HG03039 (cell line): Measurements from ENCODE around the gene ATP1A1.

ENCODE experiments used
- ATAC-seq: cut with Tn5 transposase; IDR thresholded peaks from one replicate; pipeline ENCODE4 v1.9.1; 2021; ENCODE audit warnings: mild to moderate bottlenecking, moderate library complexity; ENCODE audit not compliant: unreplicated experiment

Gene ATP1A1

GRCh38 chr1:116370181-116370580, 2.9 kb upstream of the ATP1A1 start:
- no peak for ATAC-seq

GRCh38 chr1:116371752-116372151, 1.3 kb upstream of the ATP1A1 start:
- ATAC-seq, result no peak

GRCh38 chr1:116372191-116372590, 853 bp upstream of the ATP1A1 start:
- no peak for ATAC-seq

DNA sequence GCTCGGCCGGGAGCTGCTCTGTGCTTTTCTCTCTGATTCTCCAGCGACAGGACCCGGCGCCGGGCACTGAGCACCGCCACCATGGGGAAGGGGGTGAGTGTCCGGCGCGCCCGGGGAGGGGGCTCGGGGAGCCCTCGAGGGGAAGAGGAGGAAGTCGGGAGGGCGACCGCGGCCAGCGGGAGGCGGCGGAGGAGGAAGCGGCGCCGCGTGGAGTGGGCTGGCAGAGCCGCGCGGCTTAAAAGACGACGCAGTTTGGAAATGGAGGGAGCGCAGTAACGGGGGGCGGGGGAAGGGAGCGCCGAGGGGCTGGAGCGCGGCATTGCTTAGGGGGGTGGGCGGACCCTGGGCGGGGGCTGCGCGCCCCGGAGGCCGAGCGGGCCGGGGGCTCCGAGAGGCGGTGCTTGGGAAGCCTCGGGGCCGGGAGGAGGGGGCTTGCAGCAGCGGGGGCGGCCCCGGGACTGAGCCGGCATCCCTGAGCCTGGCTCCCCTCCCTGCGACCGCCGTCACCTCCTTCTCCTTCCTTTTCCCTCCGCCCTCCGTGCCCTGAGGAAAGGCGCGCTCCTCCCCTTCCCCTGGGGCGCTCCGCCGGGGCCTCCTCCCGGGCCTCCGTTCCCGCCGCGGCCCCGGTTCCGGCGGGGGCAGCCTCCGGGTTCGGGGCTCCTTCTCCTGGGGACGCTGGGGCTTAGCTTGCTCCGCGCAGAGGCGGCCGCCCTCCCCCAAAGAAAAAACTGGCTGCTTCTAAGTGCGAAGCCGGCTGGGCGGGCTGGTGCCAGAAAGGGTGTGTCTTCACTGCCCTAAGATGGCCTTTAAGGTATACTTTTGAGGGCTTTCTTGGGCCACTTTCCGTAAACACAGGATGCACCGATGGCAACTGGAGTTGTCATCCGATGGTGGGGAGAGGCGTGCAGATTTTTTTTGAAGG, 648 bp downstream of the ATP1A1 start:
- ATAC-seq, result peak; percentile 6

DNA sequence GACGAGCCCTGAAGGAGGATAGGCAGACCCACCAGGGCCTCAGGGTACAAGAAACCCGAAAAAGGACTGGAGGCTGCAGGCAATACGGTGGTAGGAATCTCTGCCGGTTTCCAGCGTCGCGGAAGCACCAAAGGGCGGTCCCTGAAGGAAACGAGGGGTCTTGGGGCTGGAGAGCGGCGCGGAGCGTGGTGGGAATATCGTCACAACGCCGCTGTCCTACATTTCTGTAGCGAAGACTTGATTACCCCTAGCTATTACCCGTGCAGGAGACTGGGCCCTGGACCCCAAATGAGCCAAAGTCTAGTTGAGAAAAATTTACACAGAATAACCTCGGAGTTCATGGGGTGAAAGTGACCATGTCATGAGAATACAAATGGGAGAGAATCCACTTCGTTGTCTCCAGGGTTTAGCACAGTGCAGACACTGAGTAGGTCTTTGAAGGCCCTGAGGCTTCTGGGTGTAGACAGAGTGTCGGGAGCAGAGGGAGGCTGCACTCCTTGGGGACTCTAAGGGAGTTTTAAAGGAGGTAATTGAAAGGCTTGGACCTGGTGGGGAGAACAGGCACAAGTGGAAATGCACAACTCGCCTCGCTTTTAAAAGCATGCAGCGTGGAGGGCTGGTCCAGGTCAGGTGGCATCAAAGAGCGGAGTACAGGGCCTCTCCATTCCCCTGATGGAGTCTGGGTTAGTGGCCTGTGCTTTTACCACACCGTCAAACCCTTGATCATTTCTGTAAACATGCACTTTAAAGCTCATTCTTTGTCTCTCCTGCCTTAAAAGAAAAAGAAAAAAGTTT, 1.5 kb downstream of the ATP1A1 start:
- ATAC-seq, result no peak

DNA sequence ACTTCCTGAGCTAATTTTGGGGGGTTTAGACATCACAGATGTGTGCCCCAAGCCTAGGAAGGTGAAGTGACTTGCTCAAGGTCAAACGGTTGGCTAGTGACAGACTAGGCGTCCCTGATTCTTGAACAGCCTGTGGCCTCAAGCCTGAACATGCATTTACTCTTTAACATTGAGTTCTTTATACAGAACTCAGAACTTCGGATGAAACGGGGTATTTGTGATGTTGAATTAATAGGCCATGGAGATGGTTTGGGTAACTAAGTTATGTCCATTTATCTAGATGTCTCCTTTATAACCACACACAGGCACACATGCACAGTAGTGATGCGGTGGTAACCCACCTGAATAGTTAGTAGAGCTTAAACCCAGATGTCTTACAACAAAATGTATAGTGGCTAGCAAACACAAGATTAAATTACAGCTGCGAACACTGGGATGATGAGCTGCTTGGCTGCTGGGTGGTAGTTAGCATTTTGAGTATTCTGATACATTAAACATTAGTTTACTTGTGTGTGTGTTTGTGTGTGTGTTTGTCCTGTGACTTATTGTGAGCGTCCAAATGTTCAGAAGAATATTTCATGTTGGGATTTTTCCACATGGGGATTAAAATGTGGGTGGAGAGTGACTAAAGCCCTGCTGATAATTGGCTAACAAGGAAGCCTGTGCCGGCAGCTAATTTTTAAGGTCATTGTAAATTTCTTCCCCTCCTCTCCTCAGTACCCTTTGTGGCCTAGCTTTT, 2.3 kb downstream of the ATP1A1 start:
- ATAC-seq, result no peak

GRCh38 chr1:116375887-116376728, 3.1 kb downstream of the ATP1A1 start:
- no peak for ATAC-seq

GRCh38 chr1:116376729-116377086, 3.7 kb downstream of the ATP1A1 start:
- no peak for ATAC-seq

- peak; percentile 56 for ATAC-seq
These were observed 4.8 kb downstream of the ATP1A1 start for GRCh38 chr1:116377541-116378529.

DNA sequence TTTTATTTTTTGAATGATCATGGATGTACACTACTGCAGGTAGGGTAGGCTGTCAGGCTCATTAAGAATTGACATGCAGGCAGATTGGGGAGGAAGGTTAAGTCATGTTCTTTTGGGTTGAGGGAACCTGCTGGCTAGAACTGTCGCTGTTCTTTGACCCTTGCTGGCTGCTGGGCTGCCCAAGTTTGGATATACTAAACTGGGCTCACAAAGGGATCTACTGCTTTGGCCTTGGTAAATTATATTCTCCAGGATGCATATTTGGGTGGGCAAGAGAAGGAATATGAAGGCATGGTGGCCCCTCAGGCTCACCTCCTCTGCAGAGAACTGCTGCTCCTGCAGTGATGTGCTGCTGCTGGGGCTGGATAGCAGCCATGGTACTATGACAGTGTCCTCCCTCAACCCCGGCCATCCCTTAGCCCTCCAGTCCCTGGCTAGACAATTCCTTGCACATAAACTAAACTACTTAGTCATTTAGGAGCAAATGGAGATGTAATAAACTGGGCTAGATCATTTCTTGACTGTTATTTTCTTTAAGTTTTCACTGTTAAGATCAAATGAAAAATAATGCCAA, 6.1 kb downstream of the ATP1A1 start:
- ATAC-seq, result no peak

- ATAC-seq, result no peak
These were observed 6.8 kb downstream of the ATP1A1 start for GRCh38 chr1:116379674-116380498.

DNA sequence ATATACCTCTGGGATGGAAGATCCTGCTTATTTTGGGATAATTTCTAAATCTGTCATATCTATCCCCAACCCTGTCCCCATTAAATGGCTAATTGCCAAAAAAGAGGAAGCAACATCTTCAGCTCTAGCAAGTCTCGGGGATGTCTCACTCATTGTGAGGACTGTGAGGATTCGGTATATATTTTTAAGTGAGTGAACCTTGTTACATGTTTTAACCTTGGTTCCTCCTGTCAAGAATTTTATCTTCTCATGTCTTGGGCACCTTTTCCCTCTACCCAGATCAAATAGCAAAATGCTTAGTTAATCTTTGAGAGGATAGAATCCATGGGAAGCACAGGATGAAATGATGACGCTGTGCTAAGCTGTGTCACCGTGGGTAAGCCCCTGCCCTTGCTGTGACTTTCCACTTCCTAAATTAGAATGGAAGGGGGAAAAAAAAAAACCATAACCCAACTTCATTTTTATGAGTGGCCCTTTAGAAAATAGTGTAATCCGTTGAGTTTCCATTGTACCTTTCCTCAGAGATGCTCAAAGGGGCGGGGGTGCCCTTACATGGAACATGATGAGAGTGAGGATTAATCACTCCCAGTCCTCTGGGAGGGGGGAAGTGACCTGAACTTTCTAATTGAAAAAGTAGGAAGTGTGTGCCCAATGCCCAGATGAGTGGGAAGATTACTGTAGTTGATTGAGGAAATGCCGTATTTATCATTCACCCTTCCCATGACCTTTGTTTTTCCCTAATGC, 7.6 kb downstream of the ATP1A1 start:
- no peak for ATAC-seq

- no peak for ATAC-seq
These were observed 9.3 kb downstream of the ATP1A1 start for GRCh38 chr1:116382321-116382720.

- no peak for ATAC-seq
These were observed 9.9 kb downstream of the ATP1A1 start for GRCh38 chr1:116382857-116383483.

DNA sequence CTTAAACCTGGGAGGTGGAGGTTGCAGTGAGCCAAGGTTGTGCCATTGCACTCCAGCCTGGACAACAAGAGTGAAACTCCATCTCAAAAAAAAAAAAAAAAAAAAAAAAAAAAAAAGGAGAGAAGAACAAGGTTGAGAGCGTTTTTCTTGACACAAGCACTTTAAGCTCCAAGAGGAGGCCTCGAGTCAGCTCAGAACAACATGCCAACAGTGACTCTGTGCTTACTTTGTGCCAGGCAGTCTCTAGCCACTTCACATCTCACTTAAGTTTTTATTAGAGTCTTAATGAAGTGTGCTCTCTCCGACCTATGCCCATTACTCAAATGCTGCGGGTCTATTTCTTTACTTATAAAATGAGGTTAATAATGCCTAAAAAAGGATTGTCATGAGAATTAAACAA, 13.0 kb downstream of the ATP1A1 start:
- ATAC-seq, result no peak

GRCh38 chr1:116387551-116387950, 14.5 kb downstream of the ATP1A1 start:
- ATAC-seq, result no peak

- no peak for ATAC-seq
These were observed 15.1 kb downstream of the ATP1A1 start for GRCh38 chr1:116388122-116388521.
